ENCODE measurements around the gene BTN3A1.

- TF ChIP-seq CTCF (IDR thresholded peaks at IDR 0.05; ENCODE audit: poor library complexity) = no peak
- no peak for TF ChIP-seq EZH2 (IDR thresholded peaks at IDR 0.05; ENCODE audit: borderline replicate concordance)
These were observed 24.8 kb downstream of the BTN3A1 start for GRCh38 chr6:26426691-26427450.
